H1 (cell line): ENCODE results near the gene SH3BP2.

Experiments used
- EZH2 ChIP-seq: fragments of 200-600 bp; sonication (generic); IDR thresholded peaks from 2 replicates; pipeline ENCODE4 v1.7.1; 2012; ENCODE audit warnings: low read depth, mild to moderate bottlenecking, moderate library complexity, low read length, inconsistent platforms; ENCODE audit not compliant: severe bottlenecking
- GTF2F1 ChIP-seq: IDR thresholded peaks from 2 replicates; pipeline ENCODE4 v1.6.1; 2012; ENCODE audit warnings: low read depth, low read length, improper control_type of control experiment, borderline replicate concordance
- TF ChIP-seq, protein P1 (sequence below), 3 experiments: IDR thresholded peaks; 1 replicate in 2 of 3; 2 replicates in 1 of 3; pipeline versions ENCODE4 v1.5.1 to v1.6.1; 2011; ENCODE audit warnings: low read length in 3 of 3, mild to moderate bottlenecking in 3 of 3, inconsistent platforms in 2 of 3, low read depth in 1 of 3, moderate library complexity in 1 of 3; ENCODE audit not compliant: insufficient read depth in 1 of 3; ENCODE audit errors: control extremely low read depth in 1 of 3

DNA sequence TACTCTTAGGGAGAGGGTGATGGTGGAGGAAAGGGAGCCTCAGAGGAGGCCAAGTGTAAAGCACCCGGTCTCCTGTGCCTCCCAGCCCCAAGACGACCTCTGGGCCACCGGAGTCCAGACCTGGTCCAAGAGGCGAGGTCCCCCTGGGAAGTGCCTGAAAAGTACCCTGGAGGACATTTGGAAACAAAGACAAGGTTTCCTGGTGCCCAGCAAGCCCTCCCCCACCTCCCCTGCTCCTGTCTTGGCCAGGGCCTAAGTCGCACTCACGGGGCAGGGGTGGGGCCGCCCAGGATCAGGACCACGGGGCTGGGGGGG lies 532 bp upstream of the SH3BP2 start:
- TF ChIP-seq EZH2 (no peak), GTF2F1 (no peak)
- TF ChIP-seq, protein P1, sequence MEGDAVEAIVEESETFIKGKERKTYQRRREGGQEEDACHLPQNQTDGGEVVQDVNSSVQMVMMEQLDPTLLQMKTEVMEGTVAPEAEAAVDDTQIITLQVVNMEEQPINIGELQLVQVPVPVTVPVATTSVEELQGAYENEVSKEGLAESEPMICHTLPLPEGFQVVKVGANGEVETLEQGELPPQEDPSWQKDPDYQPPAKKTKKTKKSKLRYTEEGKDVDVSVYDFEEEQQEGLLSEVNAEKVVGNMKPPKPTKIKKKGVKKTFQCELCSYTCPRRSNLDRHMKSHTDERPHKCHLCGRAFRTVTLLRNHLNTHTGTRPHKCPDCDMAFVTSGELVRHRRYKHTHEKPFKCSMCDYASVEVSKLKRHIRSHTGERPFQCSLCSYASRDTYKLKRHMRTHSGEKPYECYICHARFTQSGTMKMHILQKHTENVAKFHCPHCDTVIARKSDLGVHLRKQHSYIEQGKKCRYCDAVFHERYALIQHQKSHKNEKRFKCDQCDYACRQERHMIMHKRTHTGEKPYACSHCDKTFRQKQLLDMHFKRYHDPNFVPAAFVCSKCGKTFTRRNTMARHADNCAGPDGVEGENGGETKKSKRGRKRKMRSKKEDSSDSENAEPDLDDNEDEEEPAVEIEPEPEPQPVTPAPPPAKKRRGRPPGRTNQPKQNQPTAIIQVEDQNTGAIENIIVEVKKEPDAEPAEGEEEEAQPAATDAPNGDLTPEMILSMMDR (IDR thresholded peaks at IDR 0.05; ENCODE audit: control extremely low read depth in 1 of 3, insufficient read depth in 1 of 3, low read depth in 1 of 3, low read length in 3 of 3), result no peak
